ENCODE measurements around the gene OVOL3. TPM values are rescaled to one million over a fixed set of nuclear protein-coding genes. Genes with fewer than 3 reads are reported as not detected.
"Not testable (repeated sequence)": the region's sequence is repeated elsewhere in the genome, so short reads cannot be mapped to it uniquely, and the experiment has no call there.

The OVOL3 gene
- 1 to 10 TPM; 3.3 to 3.4 TPM for total RNA-seq
- polyA plus RNA-seq (ENCODE audit: insufficient read depth, low read depth, low replicate concordance), result 2.6 TPM
- long read RNA-seq, donor 1, result 0 reads
- long read RNA-seq, donor 2, result 0 reads

DNA sequence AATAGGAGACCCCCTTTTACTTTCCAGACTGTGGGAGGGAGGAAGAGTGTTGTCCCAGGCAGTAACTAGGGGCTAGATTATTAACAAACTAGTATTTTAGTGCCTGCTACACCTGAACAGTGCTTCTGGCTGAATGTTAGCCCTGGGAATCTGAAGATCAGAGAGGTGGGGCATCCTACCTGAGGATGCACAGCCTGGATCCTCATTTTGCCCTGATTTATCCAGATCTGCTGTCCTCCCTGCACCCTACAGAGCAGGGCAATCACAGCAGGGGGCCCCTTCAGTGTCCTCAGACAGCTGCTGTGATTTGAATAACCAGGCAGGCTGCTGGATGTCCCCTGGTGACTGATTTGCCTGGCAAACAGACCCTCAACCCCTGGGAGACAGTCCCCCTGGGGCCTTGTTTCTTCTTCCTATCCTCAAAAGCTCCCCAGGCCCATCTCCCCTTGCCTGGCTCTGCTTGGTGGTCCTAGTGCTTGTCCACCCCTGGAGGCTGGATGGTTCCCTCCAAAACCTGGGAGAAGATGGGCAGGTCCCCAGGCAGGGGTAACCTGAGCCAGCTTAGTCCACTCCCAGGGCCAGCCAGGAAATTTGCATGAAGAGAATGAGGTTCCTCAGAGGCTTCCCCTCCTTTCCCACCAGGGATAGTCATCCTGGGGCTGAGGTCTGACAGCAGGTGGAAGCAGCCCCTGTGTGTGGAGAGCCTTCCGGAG lies at the start of gene OVOL3:
OVOL3 (plus strand) TSS at position 657 of the 713 bp plus-strand sequence. CDS start 60 bp downstream, outside the sequence.
- TF ChIP-seq POLR2A (IDR thresholded peaks at IDR 0.05), result no peak
- TF ChIP-seq, protein P1, sequence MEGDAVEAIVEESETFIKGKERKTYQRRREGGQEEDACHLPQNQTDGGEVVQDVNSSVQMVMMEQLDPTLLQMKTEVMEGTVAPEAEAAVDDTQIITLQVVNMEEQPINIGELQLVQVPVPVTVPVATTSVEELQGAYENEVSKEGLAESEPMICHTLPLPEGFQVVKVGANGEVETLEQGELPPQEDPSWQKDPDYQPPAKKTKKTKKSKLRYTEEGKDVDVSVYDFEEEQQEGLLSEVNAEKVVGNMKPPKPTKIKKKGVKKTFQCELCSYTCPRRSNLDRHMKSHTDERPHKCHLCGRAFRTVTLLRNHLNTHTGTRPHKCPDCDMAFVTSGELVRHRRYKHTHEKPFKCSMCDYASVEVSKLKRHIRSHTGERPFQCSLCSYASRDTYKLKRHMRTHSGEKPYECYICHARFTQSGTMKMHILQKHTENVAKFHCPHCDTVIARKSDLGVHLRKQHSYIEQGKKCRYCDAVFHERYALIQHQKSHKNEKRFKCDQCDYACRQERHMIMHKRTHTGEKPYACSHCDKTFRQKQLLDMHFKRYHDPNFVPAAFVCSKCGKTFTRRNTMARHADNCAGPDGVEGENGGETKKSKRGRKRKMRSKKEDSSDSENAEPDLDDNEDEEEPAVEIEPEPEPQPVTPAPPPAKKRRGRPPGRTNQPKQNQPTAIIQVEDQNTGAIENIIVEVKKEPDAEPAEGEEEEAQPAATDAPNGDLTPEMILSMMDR (IDR thresholded peaks at IDR 0.05), result no peak
- Histone ChIP-seq H3K4me3 (no peak within 1 kb of the TSS), H3K27me3 (no peaks in the 10 kb centered on the region), H3K9me3 (no peaks in the 10 kb centered on the region), H3K4me1 (peaks cover 8% of the 10 kb centered on the region), H3K27ac (no peak within 1 kb of the TSS), H3K36me3 (ENCODE audit: low read depth, missing control alignments) (no peaks in the 10 kb centered on the region)
- WGBS, 2 donors, result 100% methylated on average over 1 of the region's 1 CpG; no CpG with 5 or more reads in 1 of the 2 donors
- DNase-seq, result no peak
- intact Hi-C loops (cut with DNase I; ENCODE audit: low total_unique reads), result no loop called here

DNA sequence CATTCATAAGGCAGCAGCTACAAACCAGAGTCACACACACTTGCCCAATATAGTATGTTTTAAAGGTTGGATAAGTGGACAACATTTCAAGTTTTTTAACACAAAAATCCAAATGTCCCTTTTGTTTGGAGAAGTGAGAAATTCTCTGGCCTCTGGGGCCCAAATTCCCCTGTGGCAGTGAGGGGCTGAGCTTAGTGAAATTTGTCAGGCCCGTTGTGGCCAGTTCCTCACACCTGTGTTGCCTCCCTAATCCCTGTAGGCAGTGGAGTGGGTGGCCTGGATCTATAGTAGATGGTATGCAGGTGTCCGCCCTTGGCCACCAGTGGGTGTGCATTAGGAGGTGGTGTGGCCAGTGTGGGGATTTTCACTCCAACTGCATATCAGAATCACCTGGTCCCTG lies 49.6 kb upstream of the OVOL3 start:
- Histone ChIP-seq H3K27ac (no peak overlapping the region), H3K9me3 (no peaks in the 10 kb centered on the region), H3K4me3 (no peak overlapping the region), H3K27me3 (no peaks in the 10 kb centered on the region), H3K36me3 (ENCODE audit: low read depth, missing control alignments) (no peaks in the 10 kb centered on the region), H3K4me1 (no peaks in the 10 kb centered on the region)
- intact Hi-C loops (cut with DNase I; ENCODE audit: low total_unique reads), result no loop called here
- TF ChIP-seq, protein P1 (IDR thresholded peaks at IDR 0.05), result no peak
- TF ChIP-seq POLR2A (IDR thresholded peaks at IDR 0.05), result no peak
- no peak for DNase-seq
- WGBS, 2 donors, result 100% methylated on average over 2 of the region's 2 CpGs

DNA sequence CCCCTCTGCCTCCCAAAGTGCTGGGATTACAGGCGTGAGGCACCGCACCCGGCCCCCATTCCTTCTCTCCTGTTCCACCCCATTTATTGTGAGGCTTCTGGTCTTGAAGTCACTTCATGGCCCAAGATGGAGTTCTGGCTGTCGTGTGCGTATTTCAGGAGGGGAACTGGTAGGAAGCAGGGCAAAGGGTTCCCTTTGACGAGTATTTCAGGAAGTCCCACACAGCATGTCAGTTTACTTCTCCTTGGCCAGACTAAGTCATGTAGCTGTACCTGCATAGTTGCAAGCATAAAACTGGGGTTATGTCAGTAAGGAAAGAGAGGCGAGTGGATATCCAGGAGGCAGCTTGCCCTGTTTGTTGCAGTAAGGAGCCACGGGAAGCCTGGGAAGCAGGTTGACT lies 46.1 kb upstream of the OVOL3 start:
- no peaks in the 10 kb centered on the region for H3K27me3 ChIP-seq
- no peak for DNase-seq
- H3K36me3 ChIP-seq (ENCODE audit: low read depth, missing control alignments), result no peaks in the 10 kb centered on the region
- 93 to 96% methylated on average over 8 of the region's 8 CpGs for whole genome bisulfite sequencing, 2 donors
- intact Hi-C loops (cut with DNase I; ENCODE audit: low total_unique reads), result no loop called here
- no peaks in the 10 kb centered on the region for H3K9me3 ChIP-seq
- H3K4me3 ChIP-seq, result no peak overlapping the region
- H3K4me1 ChIP-seq, result no peaks in the 10 kb centered on the region
- TF ChIP-seq, protein P1 (IDR thresholded peaks at IDR 0.05), result no peak
- no peak for TF ChIP-seq POLR2A (IDR thresholded peaks at IDR 0.05)
- no peak overlapping the region for H3K27ac ChIP-seq

DNA sequence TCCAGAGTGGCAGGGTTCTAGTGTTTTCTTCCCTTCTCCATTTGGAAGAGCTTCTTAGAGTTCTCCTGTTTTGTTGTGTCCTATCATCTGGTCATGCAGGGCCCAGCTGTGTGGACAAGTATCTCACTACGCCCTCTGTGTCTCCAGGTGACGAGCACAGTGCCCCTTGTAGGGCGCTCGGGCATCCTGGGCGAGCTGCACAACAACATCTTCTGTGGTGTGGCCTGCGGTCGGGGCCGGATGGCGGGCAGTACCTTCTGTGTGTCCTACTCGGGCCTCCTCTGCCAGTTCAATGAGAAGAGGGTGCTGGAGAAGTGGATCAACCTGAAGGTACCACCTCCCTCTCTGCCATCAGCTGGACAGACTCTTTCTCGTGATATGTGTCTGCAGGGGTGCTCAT lies 43.3 kb upstream of the OVOL3 start:
- H3K4me3 ChIP-seq, result no peak overlapping the region
- intact Hi-C loops (cut with DNase I; ENCODE audit: low total_unique reads), result no loop called here
- no peaks in the 10 kb centered on the region for H3K4me1 ChIP-seq
- no peak overlapping the region for H3K27ac ChIP-seq
- 92 to 96% methylated on average over 7 to 11 of the region's 11 CpGs for WGBS, 2 donors
- no peaks in the 10 kb centered on the region for H3K36me3 ChIP-seq (ENCODE audit: low read depth, missing control alignments)
- H3K27me3 ChIP-seq, result no peaks in the 10 kb centered on the region
- TF ChIP-seq, protein P1 (IDR thresholded peaks at IDR 0.05), result no peak
- no peak for TF ChIP-seq POLR2A (IDR thresholded peaks at IDR 0.05)
- DNase-seq, result no peak
- no peaks in the 10 kb centered on the region for H3K9me3 ChIP-seq

DNA sequence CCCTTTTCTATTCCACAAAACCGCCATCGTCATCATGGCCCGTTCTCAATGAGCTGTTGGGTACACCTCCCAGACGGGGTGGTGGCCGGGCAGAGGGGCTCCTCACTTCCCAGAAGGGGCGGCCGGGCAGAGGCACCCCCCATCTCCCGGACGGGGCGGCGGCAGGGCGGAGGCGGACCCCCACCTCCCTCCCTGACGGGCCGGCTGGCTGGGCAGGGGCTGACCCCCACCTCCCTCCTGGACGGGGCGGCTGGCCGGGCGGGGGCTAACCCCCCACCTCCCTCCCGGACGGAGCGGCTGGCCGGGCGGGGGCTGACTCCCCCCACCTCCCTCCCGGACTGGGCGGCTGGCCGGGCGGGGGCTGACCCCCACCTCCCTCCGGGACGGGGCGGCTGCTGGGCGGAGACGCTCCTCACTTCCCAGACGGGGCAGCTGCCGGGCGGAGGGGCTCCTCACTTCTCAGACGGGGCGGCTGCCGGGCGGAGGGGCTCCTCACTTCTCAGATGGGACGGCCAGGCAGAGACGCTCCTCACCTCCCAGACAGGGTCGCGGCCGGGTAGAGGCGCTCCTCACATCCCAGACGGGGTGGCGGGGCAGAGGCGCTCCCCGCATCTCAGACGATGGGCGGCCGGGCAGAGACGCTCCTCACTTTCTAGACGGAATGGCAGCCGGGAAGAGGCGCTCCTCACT lies 42.0 kb upstream of the OVOL3 start:
- H3K4me1 ChIP-seq; intact Hi-C loops (cut with DNase I; ENCODE audit: low total_unique reads); H3K27ac ChIP-seq; H3K27me3 ChIP-seq; H3K4me3 ChIP-seq; DNase-seq; H3K36me3 ChIP-seq (ENCODE audit: low read depth, missing control alignments); H3K9me3 ChIP-seq: not testable (repeated sequence)
- WGBS, 2 donors, result 85 to 86% methylated on average over 8 to 51 of the region's 57 CpGs
